Kidney (tissue), 14 donors: Measurements from ENCODE around the gene LACTBL1. TPM values are rescaled to one million over a fixed set of nuclear protein-coding genes. Genes with fewer than 3 reads are reported as not detected.
A peak's percentile ranks its signal among the peaks of the same experiment; 100 is the strongest.
"Not testable (repeated sequence)": the region's sequence is repeated elsewhere in the genome, so short reads cannot be mapped to it uniquely, and the experiment has no call there.

Experiments
- DNase-seq, 5 donors: peaks; one replicate each; pipeline ENCODE4 v3.0.0-alpha.2; 2013 to 2020
- FAIRE-seq: peaks from 2 replicates; lab custom pipeline; 2012; peaks lifted over from hg19 to GRCh38; lab: Jason Lieb, UNC
- H3K27ac ChIP-seq, 2 donors: one replicate each; pipeline ENCODE4 v1.7.0; 2013; ENCODE audit warnings: low read depth in 2 of 2, low read length in 2 of 2, inconsistent platforms in 1 of 2
- H3K27me3 ChIP-seq: one replicate; pipeline ENCODE4 v1.7.1; 2013; ENCODE audit warnings: low read length, inconsistent platforms; ENCODE audit not compliant: control insufficient read depth, insufficient read depth
- H3K36me3 ChIP-seq, 3 donors: one replicate each; pipeline versions ENCODE4 v1.7.0 to v1.7.1; 2013; ENCODE audit warnings: low read length in 3 of 3, control low read depth in 1 of 3, inconsistent platforms in 1 of 3; ENCODE audit not compliant: insufficient read depth in 3 of 3, control insufficient read depth in 2 of 3
- H3K4me1 ChIP-seq, 3 donors: one replicate each; pipeline versions ENCODE4 v1.7.0 to v1.7.1; 2013; ENCODE audit warnings: low read length in 3 of 3, inconsistent platforms in 1 of 3, low read depth in 1 of 3; ENCODE audit not compliant: control insufficient read depth in 2 of 3, insufficient read depth in 2 of 3
- H3K4me3 ChIP-seq, 3 donors: one replicate each; pipeline versions ENCODE4 v1.7.0 to v1.8.1; 2013; ENCODE audit warnings: low read length in 3 of 3, control low read depth in 1 of 3, inconsistent platforms in 1 of 3
- H3K9ac ChIP-seq, 3 donors: one replicate each; pipeline versions ENCODE4 v1.7.0 to v1.7.1; 2013; ENCODE audit warnings: low read length in 3 of 3, control low read depth in 1 of 3, inconsistent platforms in 1 of 3
- H3K9me3 ChIP-seq, 3 donors: one replicate each; pipeline versions ENCODE4 v1.7.0 to v1.7.1; 2013; ENCODE audit warnings: low read length in 3 of 3, control low read depth in 1 of 3, inconsistent platforms in 1 of 3; ENCODE audit not compliant: control insufficient read depth in 2 of 3, insufficient read depth in 1 of 3
- intact Hi-C: fragments of 100-400 bp; cut with DNase I; formaldehyde crosslinking; loops from one replicate; pipeline ENCODE4 v1.11.1; 2022
- polyA plus RNA-seq: library from polyadenylated mRNA; stranded (reverse); fragments of 350-450 nt; fragmentation: Illumina TruSeq; extraction: RNeasy Lipid Tissue Mini Kit (QIAGEN cat#74804); gene quantifications from one replicate; pipeline ENCODE4 v1.2.3, GENCODE V29; 2014; ENCODE audit warnings: low read depth, low replicate concordance; ENCODE audit not compliant: insufficient read depth
- total RNA-seq: library from RNA; stranded (reverse); fragmentation: NEBNext Ultra II Directional; extraction: Animal tissue kit (Norgen Biotek cat#: 25700); gene quantifications from one replicate; pipeline ENCODE4 v1.2.1, GENCODE V29; 2021
- TF ChIP-seq, protein P1 (sequence below): IDR thresholded peaks from 3 replicates; pipeline ENCODE4 v1.5.1; 2012; ENCODE audit warnings: mild to moderate bottlenecking, moderate library complexity, borderline replicate concordance; ENCODE audit not compliant: insufficient read depth; ENCODE audit errors: extremely low read depth
- donor health status: control.
- donor health status: control.
- donor health status: control.
- donor health status: control.
- donor health status: control.
- donor health status: DM: yes; HTN: yes; CAD: no.
- donor health status: Normal renal cell carcinoma (clear cell type).

The LACTBL1 gene
- total and polyA plus RNA-seq, 2 donors from 2014 or later: not detected

DNA sequence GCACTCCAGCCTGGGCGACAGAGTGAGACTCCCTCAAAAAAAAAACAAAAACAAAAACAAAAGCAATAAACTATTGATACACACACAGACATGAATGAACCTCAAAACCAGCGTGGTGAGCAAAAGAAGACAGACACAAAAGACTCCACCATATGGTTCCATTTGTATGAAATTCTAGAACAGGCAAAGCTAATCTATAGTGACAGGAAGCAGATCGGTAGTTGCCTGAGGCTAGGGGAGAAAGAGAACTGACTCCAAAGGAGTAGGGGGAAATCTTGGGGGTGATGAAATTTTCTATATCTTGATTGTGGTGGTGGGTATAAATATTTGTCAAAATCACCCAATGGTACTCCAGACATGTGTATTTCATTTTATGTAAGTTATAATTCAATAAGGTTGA, 20.9 kb downstream of the LACTBL1 start:
- Histone ChIP-seq H3K4me1 (no peaks in the 10 kb centered on the region), H3K36me3 (no peaks in the 10 kb centered on the region), H3K9ac (no peak overlapping the region), H3K9me3 (no peaks in the 10 kb centered on the region), H3K4me3 (no peak overlapping the region), H3K27me3 (peaks cover 5% of the 10 kb centered on the region), H3K27ac (no peak overlapping the region)
- intact Hi-C loops: no loop called here
- DNase-seq (peak in 1 of 5 donors; percentile 3), FAIRE-seq (no peak)
- TF ChIP-seq, protein P1, sequence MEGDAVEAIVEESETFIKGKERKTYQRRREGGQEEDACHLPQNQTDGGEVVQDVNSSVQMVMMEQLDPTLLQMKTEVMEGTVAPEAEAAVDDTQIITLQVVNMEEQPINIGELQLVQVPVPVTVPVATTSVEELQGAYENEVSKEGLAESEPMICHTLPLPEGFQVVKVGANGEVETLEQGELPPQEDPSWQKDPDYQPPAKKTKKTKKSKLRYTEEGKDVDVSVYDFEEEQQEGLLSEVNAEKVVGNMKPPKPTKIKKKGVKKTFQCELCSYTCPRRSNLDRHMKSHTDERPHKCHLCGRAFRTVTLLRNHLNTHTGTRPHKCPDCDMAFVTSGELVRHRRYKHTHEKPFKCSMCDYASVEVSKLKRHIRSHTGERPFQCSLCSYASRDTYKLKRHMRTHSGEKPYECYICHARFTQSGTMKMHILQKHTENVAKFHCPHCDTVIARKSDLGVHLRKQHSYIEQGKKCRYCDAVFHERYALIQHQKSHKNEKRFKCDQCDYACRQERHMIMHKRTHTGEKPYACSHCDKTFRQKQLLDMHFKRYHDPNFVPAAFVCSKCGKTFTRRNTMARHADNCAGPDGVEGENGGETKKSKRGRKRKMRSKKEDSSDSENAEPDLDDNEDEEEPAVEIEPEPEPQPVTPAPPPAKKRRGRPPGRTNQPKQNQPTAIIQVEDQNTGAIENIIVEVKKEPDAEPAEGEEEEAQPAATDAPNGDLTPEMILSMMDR: no peak

DNA sequence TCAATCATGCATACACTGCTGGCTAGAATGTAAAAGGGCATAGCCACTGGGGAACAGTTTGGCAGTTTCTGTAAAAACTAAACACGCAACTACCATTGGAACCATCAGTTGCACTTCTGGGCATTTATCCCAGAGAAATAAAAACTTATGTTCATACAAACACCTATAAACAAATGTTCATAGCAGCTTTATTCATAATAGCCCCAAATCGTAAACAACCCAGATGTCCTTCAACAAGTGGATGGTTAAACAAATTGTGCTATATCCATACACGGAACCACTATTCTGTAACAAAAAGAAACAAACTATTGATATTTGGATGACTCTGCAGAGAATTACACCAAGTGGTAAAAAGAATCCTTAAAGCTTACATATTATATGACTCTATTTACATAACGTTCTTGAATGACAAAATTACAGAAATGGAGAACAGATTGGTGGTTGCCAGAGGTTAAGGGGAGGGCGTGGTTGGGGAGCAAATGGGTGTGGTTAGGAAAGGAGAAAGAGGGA, 22.8 kb downstream of the LACTBL1 start:
- FAIRE-seq (no peak), DNase-seq (peak in 1 of 5 donors; percentile 7)
- H3K9ac ChIP-seq: no peak overlapping the region
- H3K27ac ChIP-seq: no peak overlapping the region
- peaks cover 5% of the 10 kb centered on the region for H3K27me3 ChIP-seq
- TF ChIP-seq, protein P1: no peak
- intact Hi-C loops: no loop called here
- H3K4me1 ChIP-seq: no peaks in the 10 kb centered on the region
- no peaks in the 10 kb centered on the region for H3K9me3 ChIP-seq
- H3K4me3 ChIP-seq: no peak overlapping the region
- no peaks in the 10 kb centered on the region for H3K36me3 ChIP-seq

DNA sequence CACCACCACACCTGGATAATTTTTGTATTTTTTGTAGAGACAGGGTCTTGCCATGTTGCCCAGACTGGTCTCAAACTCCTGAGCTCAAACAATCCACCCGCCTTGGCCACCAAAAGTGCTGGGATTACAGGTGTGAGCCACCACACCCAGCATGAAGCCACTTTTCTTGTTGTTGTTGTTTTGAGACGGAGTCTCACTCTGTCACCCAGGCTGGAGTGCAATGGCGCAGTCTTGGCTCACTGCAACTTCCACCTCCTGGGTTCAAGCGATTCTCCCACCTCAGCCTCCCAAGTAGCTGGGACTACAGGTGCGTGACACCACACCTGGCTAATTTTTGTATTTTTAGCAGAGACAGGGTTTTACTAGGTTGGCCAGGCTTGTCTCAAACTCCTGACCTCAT, 27.5 kb downstream of the LACTBL1 start:
- H3K36me3 ChIP-seq, H3K4me1 ChIP-seq, H3K27me3 ChIP-seq, DNase-seq, H3K9ac ChIP-seq, intact Hi-C loops, FAIRE-seq, H3K27ac ChIP-seq, H3K9me3 ChIP-seq, H3K4me3 ChIP-seq: not testable (repeated sequence)

DNA sequence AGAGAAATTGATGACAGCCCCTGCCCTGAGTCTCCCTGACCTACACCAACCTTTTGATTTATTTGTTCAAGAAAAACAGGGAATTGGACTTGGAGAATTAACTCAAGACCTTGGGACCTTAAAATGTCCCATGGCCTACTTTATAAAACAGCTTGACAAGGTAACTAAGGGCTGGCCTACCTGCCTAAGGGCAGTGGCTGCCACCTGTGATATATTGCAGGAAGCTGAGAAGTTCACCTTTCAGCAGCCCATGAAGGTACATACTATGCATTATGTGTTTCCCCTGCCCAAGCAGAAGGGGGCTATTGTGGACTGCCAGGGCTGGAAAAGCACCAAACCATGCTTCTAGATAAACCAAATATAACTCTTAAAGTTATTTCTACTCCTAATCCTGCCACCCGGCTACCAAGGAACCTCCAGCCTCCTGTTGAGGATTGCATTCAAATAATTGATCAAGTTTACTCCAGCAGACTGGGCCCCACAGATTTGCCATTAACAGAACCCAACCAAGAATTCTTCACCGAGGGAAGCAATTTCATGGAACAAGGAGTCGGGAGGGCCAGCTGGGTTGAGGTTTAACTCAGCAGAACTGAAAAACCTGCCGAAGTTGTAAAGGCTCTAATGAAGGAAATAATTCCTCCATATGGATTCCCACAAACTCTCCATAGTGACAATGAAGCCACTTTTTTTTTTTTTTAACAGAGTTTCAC, 28.2 kb downstream of the LACTBL1 start:
- intact Hi-C loops: no loop called here
- no peaks in the 10 kb centered on the region for H3K4me1 ChIP-seq
- TF ChIP-seq, protein P1: no peak
- H3K27ac ChIP-seq: no peak overlapping the region
- no peaks in the 10 kb centered on the region for H3K27me3 ChIP-seq
- H3K9ac ChIP-seq: no peak overlapping the region
- peaks cover 0 to 7% (median 0%) of the 10 kb centered on the region in 3 donors for H3K9me3 ChIP-seq
- H3K36me3 ChIP-seq: no peaks in the 10 kb centered on the region
- no peak overlapping the region for H3K4me3 ChIP-seq
- FAIRE-seq (no peak), DNase-seq (peak in 4 of 5 donors; percentile 54 to 85 (median 76))
